ENCODE results near the gene YTHDC1. TPM values are rescaled to one million over a fixed set of nuclear protein-coding genes. Genes with fewer than 3 reads are reported as not detected.

YTHDC1 gene
- total and polyA plus RNA-seq, 2 of the 13 experiments (the other 11 are each of a cell fraction or from before 2014, with no cell fraction given), result 37.3 to 56.8 TPM

GRCh38 chr4:68349649-68350360 is at the start of gene YTHDC1 (continued):
- peak; percentile 83; the same call in 1 of the 2 replicates for TF ChIP-seq ZNF609 (CRISPR knock-in tag; IDR thresholded peaks at IDR 0.05; ENCODE audit: borderline replicate concordance)
- TF ChIP-seq ZFP37 (CRISPR knock-in tag; IDR thresholded peaks at IDR 0.05; ENCODE audit: borderline replicate concordance), result peak; percentile 38; the same call in 1 of the 2 replicates
- no peak for TF ChIP-seq DBP (CRISPR knock-in tag; IDR thresholded peaks at IDR 0.05; ENCODE audit: not compliant biosample characterization)
- no peak for TF ChIP-seq ZNF512 (CRISPR knock-in tag; IDR thresholded peaks at IDR 0.05)
- peak; percentile 94; the same call in 1 of the 2 replicates for TF ChIP-seq PAX8 (CRISPR knock-in tag; IDR thresholded peaks at IDR 0.05; ENCODE audit: borderline replicate concordance)
- TF ChIP-seq ATF4 (CRISPR knock-in tag; IDR thresholded peaks at IDR 0.05), result peak in 1 of 2 experiments; percentile 76; a peak in 2 of 4 replicates
- TF ChIP-seq THRA (CRISPR knock-in tag; IDR thresholded peaks at IDR 0.05; ENCODE audit: borderline replicate concordance), result peak; percentile 14; the same call in 1 of the 2 replicates
- TF ChIP-seq PCBP1 (IDR thresholded peaks at IDR 0.05; ENCODE audit: borderline replicate concordance, low read depth, low read length), result peak; percentile 95
- 0 out of 2 replicates have a peak, but pooled peaks have one; percentile 81 for TF ChIP-seq ZNF780A (CRISPR knock-in tag; IDR thresholded peaks at IDR 0.05)
- TF ChIP-seq ZNF34 (CRISPR knock-in tag; IDR thresholded peaks at IDR 0.05; ENCODE audit: borderline replicate concordance), result peak; percentile 68; the same call in 1 of the 2 replicates
- no peak for TF ChIP-seq STAT5B (CRISPR knock-in tag; IDR thresholded peaks at IDR 0.05)
- TF ChIP-seq ZFP90 (CRISPR knock-in tag; IDR thresholded peaks at IDR 0.05; ENCODE audit: borderline replicate concordance), result no peak
- no peak for TF ChIP-seq ZNF557 (CRISPR knock-in tag; IDR thresholded peaks at IDR 0.05)
- TF ChIP-seq NR0B2 (CRISPR knock-in tag; IDR thresholded peaks at IDR 0.05), result peak; percentile 89
- 0 out of 2 replicates have a peak, but pooled peaks have one; percentile 57 for TF ChIP-seq MAF1 (CRISPR knock-in tag; IDR thresholded peaks at IDR 0.05; ENCODE audit: borderline replicate concordance)
- peak; percentile 69; the same call in 1 of the 2 replicates for TF ChIP-seq FOXC1 (CRISPR knock-in tag; IDR thresholded peaks at IDR 0.05; ENCODE audit: borderline replicate concordance)
- TF ChIP-seq BHLHE40 (IDR thresholded peaks at IDR 0.05; ENCODE audit: low read length), result peak; percentile 93
